HG02943 (cell line): ENCODE measurements around the gene HCAR2.
"Not testable (repeated sequence)": the region's sequence is repeated elsewhere in the genome, so short reads cannot be mapped to it uniquely, and the experiment has no call there.

Source experiments
- ATAC-seq: cut with Tn5 transposase; IDR thresholded peaks from one replicate; pipeline ENCODE4 v1.9.1; 2021; ENCODE audit warnings: mild to moderate bottlenecking, low read depth, moderate library complexity; ENCODE audit not compliant: unreplicated experiment

The HCAR2 gene

DNA sequence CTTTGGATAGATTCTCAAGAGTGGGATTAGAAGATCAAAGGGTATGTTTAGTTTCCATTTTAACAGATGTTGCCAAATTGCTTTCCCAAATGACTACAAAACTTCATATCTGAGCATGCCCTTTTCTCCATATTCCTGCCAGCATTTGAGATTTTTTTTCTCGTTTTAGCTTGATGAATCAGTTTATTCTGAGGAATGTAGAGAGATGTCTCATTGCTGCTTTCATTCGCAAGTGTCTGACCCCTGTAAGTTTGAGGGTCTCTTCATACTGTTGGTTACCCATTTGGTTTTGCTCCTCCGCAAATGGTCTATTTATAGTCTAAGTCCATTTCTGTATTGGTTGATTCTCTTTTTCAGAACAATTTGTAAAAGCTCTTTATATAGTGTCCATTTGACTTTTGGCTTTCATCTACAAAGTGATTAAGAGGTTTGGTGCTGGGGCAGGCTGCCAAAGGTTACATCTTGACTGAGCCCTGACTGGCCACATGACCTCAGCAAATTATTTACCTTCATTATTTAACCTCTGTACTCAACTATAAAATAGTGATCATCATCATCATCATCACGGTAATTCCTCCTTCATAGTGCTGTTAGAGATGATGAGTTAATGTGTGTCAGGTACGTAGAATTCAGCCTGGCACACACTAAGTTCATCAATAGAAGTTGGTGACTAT lies 33.6 kb downstream of the HCAR2 start:
- no peak for ATAC-seq

DNA sequence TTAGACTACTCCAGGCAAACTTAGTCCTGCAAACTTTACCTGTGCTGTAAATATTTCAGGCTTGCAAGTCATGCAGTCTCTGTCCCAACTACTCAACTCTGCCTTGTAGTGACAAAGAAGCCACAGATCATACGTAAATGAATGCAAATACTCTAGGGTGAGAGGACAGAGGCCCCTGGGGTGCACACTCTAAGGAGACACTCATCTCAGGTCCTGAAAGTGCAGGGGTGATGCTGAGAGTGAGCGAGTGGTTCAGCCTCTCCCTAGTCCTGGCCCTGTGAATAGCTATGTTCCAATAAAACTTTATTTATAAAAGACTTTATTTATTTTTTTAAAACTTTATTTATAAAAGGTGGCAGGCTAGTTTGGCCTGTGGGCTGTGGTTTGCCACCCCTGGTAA lies 34.9 kb downstream of the HCAR2 start:
- ATAC-seq: no peak

GRCh38 chr12:122665759-122666158 lies 37.4 kb downstream of the HCAR2 start:
- ATAC-seq: no peak

DNA sequence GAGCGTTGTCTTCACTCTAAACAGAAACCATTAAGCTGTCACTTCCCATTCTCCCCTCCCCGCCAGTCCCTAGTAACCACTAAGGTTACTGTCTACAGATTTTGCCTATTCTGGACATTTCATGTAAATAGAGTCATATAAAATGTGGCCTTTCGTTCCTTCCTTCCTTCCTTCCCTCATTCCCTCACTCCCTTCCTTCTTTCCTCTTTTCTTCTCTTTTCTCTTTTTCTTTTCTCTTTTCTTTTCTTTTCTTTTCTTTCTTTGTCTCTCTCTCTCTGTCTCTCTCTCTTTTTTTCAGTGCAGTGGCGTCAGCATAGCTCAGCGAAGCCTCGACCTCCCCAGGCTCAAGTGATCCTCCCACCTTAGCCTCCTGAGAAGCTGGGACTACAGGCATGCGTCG lies 37.8 kb downstream of the HCAR2 start:
- no peak for ATAC-seq

GRCh38 chr12:122661938-122662337 lies 41.2 kb downstream of the HCAR2 start:
- ATAC-seq: no peak

DNA sequence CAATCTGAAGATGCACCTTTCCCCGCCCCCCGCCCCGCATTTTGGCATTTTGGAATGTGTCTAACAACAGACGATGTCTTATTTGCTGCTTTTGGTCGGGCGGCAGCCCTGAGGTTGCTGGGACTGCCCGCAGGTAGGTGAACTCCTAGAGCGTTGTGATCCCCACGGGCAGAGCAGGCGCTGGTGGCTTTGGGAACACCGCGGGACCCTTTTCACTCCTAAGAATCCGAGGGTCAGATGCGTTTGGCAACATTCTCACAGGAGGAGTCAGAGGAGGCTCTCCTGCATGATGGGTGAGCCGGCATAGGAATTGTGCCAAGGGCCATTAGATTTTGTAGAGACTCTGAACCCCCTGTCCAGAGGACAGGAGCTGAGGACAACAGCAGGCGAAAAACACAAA lies 41.9 kb downstream of the HCAR2 start:
- ATAC-seq: no peak

GRCh38 chr12:122659579-122659978 lies 43.6 kb downstream of the HCAR2 start:
- no peak for ATAC-seq

GRCh38 chr12:122656298-122656697 lies 46.9 kb downstream of the HCAR2 start:
- no peak for ATAC-seq

GRCh38 chr12:122653291-122653690 lies 49.9 kb downstream of the HCAR2 start:
- not testable (repeated sequence) for ATAC-seq

DNA sequence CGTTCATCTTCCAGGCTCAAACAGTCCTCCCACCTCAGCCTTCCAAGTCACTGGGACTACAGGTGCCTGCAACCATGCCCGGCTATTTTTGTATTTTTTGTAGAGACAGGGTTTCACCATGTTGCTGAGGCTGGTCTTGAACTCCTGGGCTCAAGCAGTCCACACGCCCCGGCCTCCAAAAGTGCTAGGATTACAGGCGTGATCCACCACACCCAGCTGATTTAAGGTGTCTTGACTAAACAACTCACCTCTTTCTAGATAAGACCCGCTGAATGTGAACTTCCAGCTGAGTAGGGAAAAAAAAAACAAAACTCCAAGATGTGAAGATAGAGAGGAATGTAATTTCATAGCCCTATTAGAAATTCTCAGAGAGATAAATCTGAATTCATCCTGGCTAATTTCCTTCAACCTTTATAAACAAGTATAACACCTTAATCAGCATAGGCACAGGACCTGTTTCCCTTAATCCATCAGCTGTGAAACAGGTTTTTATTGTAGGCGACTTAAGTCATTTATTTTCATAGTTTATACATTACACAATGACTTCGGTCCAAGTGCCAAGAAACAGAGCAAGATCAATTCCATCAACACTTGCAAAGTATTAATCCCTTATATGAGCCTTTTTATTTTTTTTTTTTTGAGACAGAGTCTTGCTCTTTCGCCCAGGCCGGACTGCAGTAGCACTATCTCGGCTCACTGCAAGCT lies 51.5 kb downstream of the HCAR2 start:
- no peak for ATAC-seq
